GM10248 (cell line): ENCODE results near the gene CCDC85C.
A peak's percentile ranks its signal among the peaks of the same experiment; 100 is the strongest.

ENCODE experiments used
- CTCF ChIA-PET: fragments of 300-600 bp; sonication (Branson Sonifier 250); formaldehyde crosslinking; extraction: SDS; loops from one replicate; lab custom pipeline; 2021; ENCODE audit warnings: antibody characterized with exemption; lab: Yijun Ruan, JAX
- POLR2A ChIA-PET: fragments of 350-650 bp; sonication (Branson Sonifier 250); formaldehyde crosslinking; extraction: SDS; loops from one replicate; lab custom pipeline; 2020; ENCODE audit warnings: antibody characterized with exemption; lab: Yijun Ruan, JAX
- DNase-seq: peaks from one replicate; pipeline ENCODE4 v3.0.0; 2012; ENCODE audit errors: extremely low spot score
- TF ChIP-seq, protein P1 (sequence below): IDR thresholded peaks from 2 replicates; pipeline ENCODE4 v1.5.1; 2012; ENCODE audit warnings: mild to moderate bottlenecking, low read depth; ENCODE audit errors: extremely low read depth, missing control alignments, control extremely low read depth

CCDC85C gene

DNA sequence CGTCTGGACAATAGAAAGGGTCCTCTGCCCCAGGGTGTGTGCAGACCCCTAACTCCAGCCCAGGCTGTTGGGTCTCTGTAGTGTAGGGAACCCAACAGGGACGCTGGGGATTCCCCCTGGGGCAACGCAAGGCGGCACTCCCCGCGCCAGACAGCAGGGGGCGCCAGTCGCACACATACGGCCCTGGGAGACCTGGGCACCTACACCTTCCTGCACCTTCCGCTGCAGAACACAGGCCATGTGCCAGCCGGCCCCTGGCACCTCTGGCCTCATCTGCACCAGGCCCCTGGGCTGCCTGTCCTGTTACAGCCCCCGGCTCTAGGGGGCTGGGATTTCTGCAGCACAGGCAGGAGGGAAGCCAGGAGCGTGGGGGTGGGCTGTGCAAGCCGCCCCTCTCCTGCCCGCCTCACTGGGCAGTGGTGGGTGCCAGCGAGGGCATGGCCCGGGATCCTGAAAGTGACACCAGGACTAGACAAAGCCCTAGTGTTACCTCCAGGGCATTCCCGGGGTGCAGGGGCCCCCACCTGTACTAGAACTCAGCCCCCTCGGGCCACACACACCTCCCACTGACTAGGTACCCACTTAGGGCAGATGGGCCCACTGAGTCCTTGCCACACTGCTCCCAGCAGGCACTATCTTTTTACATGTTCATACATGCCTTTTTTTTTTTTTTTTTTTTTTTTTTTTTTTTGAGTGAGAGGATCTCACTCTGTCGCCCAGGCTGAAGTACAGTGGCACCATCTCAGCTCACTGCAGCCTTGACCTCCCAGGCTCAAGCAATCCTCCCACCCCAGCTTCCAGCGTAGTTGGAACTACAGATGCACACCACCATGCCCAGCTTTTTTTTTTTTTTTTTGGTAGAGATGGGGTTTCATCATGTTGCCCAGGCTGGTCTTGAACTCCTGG, 85.3 kb downstream of the CCDC85C start:
- peak; percentile 91 for DNase-seq
- ChIA-PET POLR2A (interaction anchor here (0.7 kb wide), 1 partner anchor 29 kb away, joined by 4 read pairs; no protein-coding TSS in a partner anchor), CTCF (interaction anchor here (1.3 to 2.2 kb wide), 6 partner anchors 25 to 115 kb away, joined by 5 to 10 read pairs (median 6); no protein-coding TSS in a partner anchor)
- TF ChIP-seq, protein P1, sequence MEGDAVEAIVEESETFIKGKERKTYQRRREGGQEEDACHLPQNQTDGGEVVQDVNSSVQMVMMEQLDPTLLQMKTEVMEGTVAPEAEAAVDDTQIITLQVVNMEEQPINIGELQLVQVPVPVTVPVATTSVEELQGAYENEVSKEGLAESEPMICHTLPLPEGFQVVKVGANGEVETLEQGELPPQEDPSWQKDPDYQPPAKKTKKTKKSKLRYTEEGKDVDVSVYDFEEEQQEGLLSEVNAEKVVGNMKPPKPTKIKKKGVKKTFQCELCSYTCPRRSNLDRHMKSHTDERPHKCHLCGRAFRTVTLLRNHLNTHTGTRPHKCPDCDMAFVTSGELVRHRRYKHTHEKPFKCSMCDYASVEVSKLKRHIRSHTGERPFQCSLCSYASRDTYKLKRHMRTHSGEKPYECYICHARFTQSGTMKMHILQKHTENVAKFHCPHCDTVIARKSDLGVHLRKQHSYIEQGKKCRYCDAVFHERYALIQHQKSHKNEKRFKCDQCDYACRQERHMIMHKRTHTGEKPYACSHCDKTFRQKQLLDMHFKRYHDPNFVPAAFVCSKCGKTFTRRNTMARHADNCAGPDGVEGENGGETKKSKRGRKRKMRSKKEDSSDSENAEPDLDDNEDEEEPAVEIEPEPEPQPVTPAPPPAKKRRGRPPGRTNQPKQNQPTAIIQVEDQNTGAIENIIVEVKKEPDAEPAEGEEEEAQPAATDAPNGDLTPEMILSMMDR: peak; percentile 99

DNA sequence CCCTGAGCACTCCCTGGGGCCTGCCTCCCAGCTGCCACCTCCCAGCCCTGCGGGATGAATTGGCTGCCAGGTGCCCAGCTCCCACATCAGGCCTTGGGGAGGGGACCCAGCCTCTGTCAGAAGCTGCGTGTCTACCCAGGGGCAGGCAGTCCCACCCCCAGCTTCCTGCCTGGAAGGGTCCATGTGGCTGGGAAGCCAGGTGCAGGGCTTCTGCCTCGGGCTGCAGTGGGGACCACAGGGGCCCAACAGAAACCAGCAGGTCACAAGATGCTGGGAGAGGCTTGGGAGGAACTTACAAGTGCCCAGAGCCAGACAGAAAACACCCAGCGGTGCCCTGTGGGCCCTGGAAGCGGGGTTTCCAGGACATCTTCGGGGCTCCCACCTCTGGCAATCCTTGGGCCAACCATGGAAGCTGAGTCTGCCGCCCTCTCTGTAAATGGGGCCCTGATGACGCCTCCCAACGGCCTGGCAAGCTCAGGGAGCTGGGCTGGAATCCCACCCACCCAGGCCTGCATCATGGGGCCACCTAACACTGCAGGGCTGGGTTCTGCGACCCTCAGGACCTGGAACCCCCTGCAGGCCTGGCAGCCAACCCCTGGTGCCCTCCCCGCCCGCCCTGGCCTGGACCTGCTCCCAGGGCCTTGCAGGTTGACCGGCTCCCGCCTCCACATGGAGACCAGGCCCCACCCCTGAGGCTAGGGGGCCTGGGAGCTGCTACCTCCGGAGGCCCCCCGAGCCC, 86.2 kb downstream of the CCDC85C start:
- no peak for DNase-seq
- CTCF ChIA-PET: interaction anchor here (0.7 to 2.2 kb wide), 7 partner anchors 25 to 368 kb away, joined by 3 to 7 read pairs (median 5); no protein-coding TSS in a partner anchor
- POLR2A ChIA-PET: no interaction called here
- TF ChIP-seq, protein P1: no peak

- DNase-seq: no peak
- ChIA-PET POLR2A (no interaction called here), CTCF (interaction anchor here (0.7 to 2.2 kb wide), 9 partner anchors 10 to 369 kb away, joined by 3 to 10 read pairs (median 5); no protein-coding TSS in a partner anchor)
- TF ChIP-seq, protein P1: no peak
Measured at GRCh38 chr14:99516871-99517642, 87.0 kb downstream of the CCDC85C start.

GRCh38 chr14:99516156-99516870, 87.7 kb downstream of the CCDC85C start:
- ChIA-PET CTCF (interaction anchor here (1.0 to 2.2 kb wide), 6 partner anchors 11 to 371 kb away, joined by 3 to 10 read pairs (median 6); no protein-coding TSS in a partner anchor), POLR2A (no interaction called here)
- TF ChIP-seq, protein P1: no peak
- DNase-seq: no peak

GRCh38 chr14:99515301-99516155, 88.5 kb downstream of the CCDC85C start:
- ChIA-PET POLR2A (no interaction called here), CTCF (interaction anchor here (1.0 to 1.7 kb wide), 4 partner anchors 12 to 372 kb away, joined by 3 to 10 read pairs (median 6); no protein-coding TSS in a partner anchor)
- TF ChIP-seq, protein P1: no peak
- no peak for DNase-seq
